HEK293 (cell line): Measurements from ENCODE around the gene GBX1.

Source experiments
- CTCF ChIA-PET: fragments of 350-600 bp; formaldehyde crosslinking; extraction: SDS; loops from one replicate; lab custom pipeline; 2021; ENCODE audit warnings: antibody characterized with exemption; lab: Yijun Ruan, JAX
- POLR2A ChIA-PET: fragments of 300-600 bp; formaldehyde crosslinking; extraction: SDS; loops from one replicate; lab custom pipeline; 2020; ENCODE audit warnings: antibody characterized with exemption, inconsistent platforms; lab: Yijun Ruan, JAX
- H3K27ac ChIP-seq: fragments of 200-500 bp; sonication (Bioruptor generic); 2 replicates; pipeline ENCODE4 v1.5.1; 2014; ENCODE audit warnings: low read depth, low read length, control low read depth, inconsistent platforms; ENCODE audit errors: extremely low read depth
- H3K36me3 ChIP-seq, 2 experiments: fragments of 200-500 bp in 1 of 2; sonication (Bioruptor generic) in 1 of 2; 1 replicate in 1 of 2; 2 replicates in 1 of 2; pipeline ENCODE4 v1.5.1; 2014 to 2017; ENCODE audit warnings: inconsistent platforms in 2 of 2, low read length in 2 of 2; ENCODE audit not compliant: control insufficient read depth in 2 of 2, insufficient read depth in 1 of 2
- H3K4me1 ChIP-seq: fragments of 200-500 bp; sonication (Bioruptor generic); 2 replicates; pipeline ENCODE4 v1.5.1; 2014; ENCODE audit warnings: mild to moderate bottlenecking, low read length, inconsistent platforms; ENCODE audit not compliant: control insufficient read depth, insufficient read depth
- H3K4me3 ChIP-seq: 2 replicates; pipeline ENCODE4 v1.5.1; 2011; ENCODE audit warnings: low read depth, mild to moderate bottlenecking, control low read depth, low read length, moderate library complexity
- H3K9me3 ChIP-seq: fragments of 200-500 bp; sonication (Bioruptor generic); 2 replicates; pipeline ENCODE4 v1.5.1; 2014; ENCODE audit warnings: low read depth, low read length, inconsistent platforms; ENCODE audit not compliant: control insufficient read depth, insufficient read depth
- EGR2 ChIP-seq: fragments of 450-650 bp; formaldehyde crosslinking; IDR thresholded peaks from 2 replicates; pipeline ENCODE4 v1.5.1; 2016; ENCODE audit warnings: low read depth, missing biosample characterization, missing genetic modification characterization
- GLI4 ChIP-seq: fragments of 450-650 bp; formaldehyde crosslinking; IDR thresholded peaks from 2 replicates; pipeline ENCODE4 v1.5.1; 2016; ENCODE audit warnings: missing biosample characterization, missing genetic modification characterization
- MEIS1 ChIP-seq: sonication (generic); formaldehyde crosslinking; IDR thresholded peaks from 2 replicates; pipeline ENCODE4 v1.8.1; 2022; ENCODE audit warnings: missing genetic modification reagents, mild to moderate bottlenecking, borderline replicate concordance
- MZF1 ChIP-seq: fragments of 450-650 bp; formaldehyde crosslinking; IDR thresholded peaks from 2 replicates; pipeline ENCODE4 v1.5.1; 2017; ENCODE audit warnings: missing biosample characterization, missing genetic modification characterization, borderline replicate concordance
- PRDM1 ChIP-seq: fragments of 450-650 bp; formaldehyde crosslinking; IDR thresholded peaks from 2 replicates; pipeline ENCODE4; 2016; ENCODE audit warnings: missing biosample characterization, missing genetic modification characterization
- PRDM6 ChIP-seq: fragments of 450-650 bp; formaldehyde crosslinking; IDR thresholded peaks from 2 replicates; pipeline ENCODE4 v1.5.1; 2017; ENCODE audit warnings: missing biosample characterization, missing genetic modification characterization
- REPIN1 ChIP-seq: fragments of 450-650 bp; formaldehyde crosslinking; IDR thresholded peaks from 2 replicates; pipeline ENCODE4 v1.5.1; 2017; ENCODE audit warnings: missing biosample characterization, missing genetic modification characterization, low read depth
- SETDB1 ChIP-seq: IDR thresholded peaks from one replicate; pipeline ENCODE4 v1.6.1; 2017; ENCODE audit warnings: mild to moderate bottlenecking, low read length, moderate library complexity, mixed read lengths; ENCODE audit not compliant: insufficient read length
- SP7 ChIP-seq: fragments of 450-650 bp; formaldehyde crosslinking; IDR thresholded peaks from 2 replicates; pipeline ENCODE4 v1.5.1; 2016; ENCODE audit warnings: missing biosample characterization, missing genetic modification characterization
- TCF7L2 ChIP-seq: IDR thresholded peaks from 2 replicates; pipeline ENCODE4 v1.6.1; 2011; ENCODE audit warnings: low read depth, mild to moderate bottlenecking, inconsistent platforms, low read length, moderate library complexity, borderline replicate concordance
- ZBTB44 ChIP-seq: fragments of 450-650 bp; IDR thresholded peaks from 2 replicates; pipeline ENCODE4 v1.5.1; 2018; ENCODE audit warnings: missing biosample characterization, mild to moderate bottlenecking, missing genetic modification characterization
- ZFP3 ChIP-seq: fragments of 450-650 bp; formaldehyde crosslinking; IDR thresholded peaks from 2 replicates; pipeline ENCODE4 v1.5.1; 2016; ENCODE audit warnings: low read depth, missing biosample characterization, missing genetic modification characterization
- ZFP41 ChIP-seq: fragments of 450-650 bp; formaldehyde crosslinking; IDR thresholded peaks from 2 replicates; pipeline ENCODE4 v1.5.1; 2016; ENCODE audit warnings: missing biosample characterization, missing genetic modification characterization, borderline replicate concordance
- ZFP69B ChIP-seq: fragments of 450-650 bp; formaldehyde crosslinking; IDR thresholded peaks from 2 replicates; pipeline ENCODE4 v1.5.1; 2016; ENCODE audit warnings: missing biosample characterization, missing genetic modification characterization
- ZNF146 ChIP-seq: fragments of 450-650 bp; formaldehyde crosslinking; IDR thresholded peaks from 2 replicates; pipeline ENCODE4 v1.5.1; 2016; ENCODE audit warnings: missing biosample characterization, missing genetic modification characterization
- ZNF221 ChIP-seq: fragments of 450-650 bp; formaldehyde crosslinking; IDR thresholded peaks from 2 replicates; pipeline ENCODE4 v1.5.1; 2017; ENCODE audit warnings: missing biosample characterization, missing genetic modification characterization, borderline replicate concordance
- ZNF366 ChIP-seq: fragments of 450-650 bp; formaldehyde crosslinking; conservative IDR thresholded peaks from 2 replicates; pipeline ENCODE4 v1.5.1; 2016; ENCODE audit warnings: missing biosample characterization, missing genetic modification characterization
- ZNF423 ChIP-seq: fragments of 450-650 bp; formaldehyde crosslinking; IDR thresholded peaks from 2 replicates; pipeline ENCODE4 v1.5.1; 2016; ENCODE audit warnings: missing biosample characterization, missing genetic modification characterization
- ZNF510 ChIP-seq: fragments of 450-650 bp; formaldehyde crosslinking; IDR thresholded peaks from 2 replicates; pipeline ENCODE4 v1.5.1; 2018; ENCODE audit warnings: mild to moderate bottlenecking, missing genetic modification characterization, missing biosample characterization; ENCODE audit not compliant: insufficient replicate concordance
- ZNF600 ChIP-seq: fragments of 450-650 bp; formaldehyde crosslinking; IDR thresholded peaks from 2 replicates; pipeline ENCODE4 v1.5.1; 2016; ENCODE audit warnings: missing biosample characterization, missing genetic modification characterization
- ZNF639 ChIP-seq: fragments of 450-650 bp; formaldehyde crosslinking; IDR thresholded peaks from 2 replicates; pipeline ENCODE4 v1.5.1; 2016; ENCODE audit warnings: missing biosample characterization, missing genetic modification characterization
- ZNF776 ChIP-seq: fragments of 450-650 bp; formaldehyde crosslinking; IDR thresholded peaks from 2 replicates; pipeline ENCODE4 v1.5.0; 2017; ENCODE audit warnings: missing biosample characterization, missing genetic modification characterization, borderline replicate concordance
- ZNF843 ChIP-seq: fragments of 450-650 bp; formaldehyde crosslinking; IDR thresholded peaks from 2 replicates; pipeline ENCODE4 v1.5.1; 2016; ENCODE audit warnings: missing biosample characterization, missing genetic modification characterization
- ZSCAN23 ChIP-seq: fragments of 450-650 bp; formaldehyde crosslinking; IDR thresholded peaks from 2 replicates; pipeline ENCODE4 v1.5.1; 2016; ENCODE audit warnings: missing biosample characterization, missing genetic modification characterization

Gene GBX1

GRCh38 chr7:151166629-151167196, 781 bp downstream of the GBX1 start (continued):
- no peak for TF ChIP-seq MEIS1 (CRISPR knock-in tag)

- ChIA-PET CTCF (interaction anchor here (1.2 to 2.5 kb wide), 5 partner anchors 8 to 147 kb away, joined by 3 to 7 read pairs (median 7); no protein-coding TSS in a partner anchor), POLR2A (no interaction called here)
- H3K4me1 ChIP-seq = peaks cover 9% of the 10 kb centered on the region; the same call in 1 of the 2 replicates
- no peaks in the 10 kb centered on the region for H3K36me3 ChIP-seq
- TF ChIP-seq PRDM6 (tag by site-specific recombination) (peak; percentile 39; the same call in 1 of the 2 replicates), SP7 (tag by site-specific recombination) (no peak)
- no peak overlapping the region for H3K4me3 ChIP-seq
- H3K9me3 ChIP-seq = no peaks in the 10 kb centered on the region
- no peak overlapping the region for H3K27ac ChIP-seq
Observed at GRCh38 chr7:151161757-151162156, 5.7 kb downstream of the GBX1 start.

GRCh38 chr7:151157645-151158329, 9.7 kb downstream of the GBX1 start:
- no peaks in the 10 kb centered on the region for H3K36me3 ChIP-seq
- H3K9me3 ChIP-seq = no peaks in the 10 kb centered on the region
- no peak overlapping the region for H3K4me3 ChIP-seq
- peak overlapping the region; percentile 25; the same call in 1 of the 2 replicates for H3K27ac ChIP-seq
- peaks cover 9% of the 10 kb centered on the region; the same call in 1 of the 2 replicates for H3K4me1 ChIP-seq
- CTCF ChIA-PET = interaction anchor here (0.7 to 3.8 kb wide), 10 partner anchors 10 to 88 kb away, joined by 3 to 17 read pairs (median 4); no protein-coding TSS in a partner anchor
- POLR2A ChIA-PET = interaction anchor here (0.6 to 2.0 kb wide), 5 partner anchors 9 to 570 kb away, joined by 3 to 10 read pairs (median 4); partner anchors contain the start of genes ABCF2, FASTK and GBX1
- TF ChIP-seq EGR2 (tag by site-specific recombination) (no peak), SETDB1 (no peak), PRDM1 (tag by site-specific recombination) (peak; percentile 85), ZNF366 (tag by site-specific recombination) (0 out of 2 replicates have a peak, but pooled peaks have one; percentile 13), GLI4 (tag by site-specific recombination) (no peak), MZF1 (tag by site-specific recombination) (peak; percentile 69), TCF7L2 (no peak), PRDM6 (tag by site-specific recombination) (no peak), ZNF600 (tag by site-specific recombination) (peak; percentile 38; the same call in 1 of the 2 replicates), ZBTB44 (no peak), ZNF221 (tag by site-specific recombination) (no peak), ZNF776 (tag by site-specific recombination) (no peak), ZFP41 (tag by site-specific recombination) (no peak), REPIN1 (tag by site-specific recombination) (no peak), SP7 (tag by site-specific recombination) (no peak; the same call in 1 of the 2 replicates), ZFP3 (tag by site-specific recombination) (no peak), ZNF146 (tag by site-specific recombination) (no peak), ZNF843 (no peak), ZFP69B (tag by site-specific recombination) (no peak), ZNF510 (no peak), ZNF423 (no peak), ZSCAN23 (tag by site-specific recombination) (no peak), ZNF639 (tag by site-specific recombination) (0 out of 2 replicates have a peak, but pooled peaks have one; percentile 17)
